ENCODE data around the gene SLAMF9. TPM values are rescaled to one million over a fixed set of nuclear protein-coding genes. Genes with fewer than 3 reads are reported as not detected.

SLAMF9 gene
- total and polyA plus RNA-seq, 2 donors = not detected

DNA sequence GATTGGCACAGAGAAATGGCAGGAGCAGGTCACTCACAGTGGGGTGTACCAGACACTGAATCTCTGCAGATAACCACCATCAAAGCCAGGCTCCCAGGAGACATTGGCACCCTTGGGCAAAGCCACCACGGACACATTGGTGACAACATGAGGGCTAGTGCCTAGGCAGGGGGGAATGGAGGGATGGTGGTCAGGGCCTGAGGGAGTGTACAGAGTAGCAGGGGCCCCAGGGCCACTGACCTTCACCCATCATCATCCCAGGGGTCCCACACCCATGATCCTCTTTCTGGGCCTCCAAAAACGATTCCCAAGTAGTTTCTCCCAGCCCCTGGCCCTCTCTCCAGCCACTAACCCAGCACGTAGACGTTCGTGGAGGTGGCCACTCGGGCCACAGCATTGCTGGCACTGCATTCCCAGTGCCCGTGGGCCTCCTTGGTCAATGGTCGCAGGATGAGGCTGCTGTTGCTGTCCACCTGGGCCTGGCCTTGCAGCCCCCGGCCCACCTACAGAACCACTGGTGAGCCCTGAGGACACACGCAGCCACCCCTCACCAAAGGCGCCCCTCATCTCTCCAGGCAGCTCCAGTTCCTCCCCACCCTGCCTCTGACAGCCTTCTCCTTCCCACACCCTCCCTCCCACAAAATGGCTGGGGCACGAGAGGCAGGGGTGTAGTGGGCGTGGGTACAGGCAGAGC is 22.8 kb downstream of the SLAMF9 start:
- WGBS = 90% methylated on average over 13 of the region's 13 CpGs

DNA sequence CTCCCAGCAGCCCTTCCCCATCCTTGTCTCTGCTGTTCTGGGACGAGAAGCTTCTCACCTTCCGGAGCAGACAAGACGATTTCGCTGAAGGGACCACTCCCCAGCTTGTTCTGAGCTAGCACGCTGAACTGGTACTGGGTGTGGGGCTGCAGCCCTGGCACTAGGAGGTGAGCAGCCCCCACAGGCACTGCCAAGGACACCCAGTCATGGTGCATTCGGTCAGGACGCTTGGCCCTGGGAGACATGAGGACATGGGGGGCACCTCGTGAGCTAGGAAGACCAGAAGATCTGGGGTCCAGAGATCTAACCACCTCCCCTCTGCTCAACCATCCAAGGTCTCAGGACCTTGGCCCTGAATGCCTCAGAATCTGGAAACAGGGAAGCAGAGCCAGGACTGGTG is 23.4 kb downstream of the SLAMF9 start:
- Histone ChIP-seq H3K36me3 (ENCODE audit: insufficient read depth) (no peaks in the 10 kb centered on the region), H3K4me1 (ENCODE audit: insufficient read depth) (no peaks in the 10 kb centered on the region), H3K27ac (ENCODE audit: low read depth) (no peak overlapping the region), H3K4me3 (ENCODE audit: low read depth, low read length) (no peak overlapping the region)
- DNase-seq (ENCODE audit: extremely low spot score) = no peak
- 94% methylated on average over 8 of the region's 8 CpGs for WGBS

More for the DNA sequence above, 22.8 kb downstream of the SLAMF9 start:
- DNase-seq (ENCODE audit: extremely low spot score) = no peak
- Histone ChIP-seq H3K4me1 (ENCODE audit: insufficient read depth) (no peaks in the 10 kb centered on the region), H3K27ac (ENCODE audit: low read depth) (no peak overlapping the region), H3K36me3 (ENCODE audit: insufficient read depth) (no peaks in the 10 kb centered on the region), H3K4me3 (ENCODE audit: low read depth, low read length) (no peak overlapping the region)

DNA sequence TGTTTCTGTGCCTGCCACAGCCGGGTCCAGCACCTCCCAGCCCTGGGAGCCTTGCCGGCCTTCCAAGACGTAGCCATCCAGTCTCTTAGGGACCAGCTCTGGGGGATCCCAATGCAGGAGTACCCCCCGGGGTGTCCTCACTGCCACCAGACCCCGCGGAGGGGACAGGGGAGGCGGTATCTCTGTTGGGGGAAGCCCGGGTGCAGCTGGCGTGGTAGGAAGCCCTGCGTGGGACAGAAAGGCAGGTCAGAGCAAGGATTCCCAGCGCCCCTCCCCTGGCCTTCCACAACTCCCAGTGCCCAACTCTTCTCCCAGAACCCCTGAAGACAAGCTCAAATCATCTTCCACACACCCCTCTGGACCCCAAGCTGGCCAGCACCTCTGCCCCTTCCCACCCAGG is 23.8 kb downstream of the SLAMF9 start:
- Histone ChIP-seq H3K36me3 (ENCODE audit: insufficient read depth) (no peaks in the 10 kb centered on the region), H3K4me3 (ENCODE audit: low read depth, low read length) (no peak overlapping the region), H3K4me1 (ENCODE audit: insufficient read depth) (no peaks in the 10 kb centered on the region), H3K27ac (ENCODE audit: low read depth) (no peak overlapping the region)
- WGBS = 95% methylated on average over 11 of the region's 11 CpGs
- no peak for DNase-seq (ENCODE audit: extremely low spot score)

DNA sequence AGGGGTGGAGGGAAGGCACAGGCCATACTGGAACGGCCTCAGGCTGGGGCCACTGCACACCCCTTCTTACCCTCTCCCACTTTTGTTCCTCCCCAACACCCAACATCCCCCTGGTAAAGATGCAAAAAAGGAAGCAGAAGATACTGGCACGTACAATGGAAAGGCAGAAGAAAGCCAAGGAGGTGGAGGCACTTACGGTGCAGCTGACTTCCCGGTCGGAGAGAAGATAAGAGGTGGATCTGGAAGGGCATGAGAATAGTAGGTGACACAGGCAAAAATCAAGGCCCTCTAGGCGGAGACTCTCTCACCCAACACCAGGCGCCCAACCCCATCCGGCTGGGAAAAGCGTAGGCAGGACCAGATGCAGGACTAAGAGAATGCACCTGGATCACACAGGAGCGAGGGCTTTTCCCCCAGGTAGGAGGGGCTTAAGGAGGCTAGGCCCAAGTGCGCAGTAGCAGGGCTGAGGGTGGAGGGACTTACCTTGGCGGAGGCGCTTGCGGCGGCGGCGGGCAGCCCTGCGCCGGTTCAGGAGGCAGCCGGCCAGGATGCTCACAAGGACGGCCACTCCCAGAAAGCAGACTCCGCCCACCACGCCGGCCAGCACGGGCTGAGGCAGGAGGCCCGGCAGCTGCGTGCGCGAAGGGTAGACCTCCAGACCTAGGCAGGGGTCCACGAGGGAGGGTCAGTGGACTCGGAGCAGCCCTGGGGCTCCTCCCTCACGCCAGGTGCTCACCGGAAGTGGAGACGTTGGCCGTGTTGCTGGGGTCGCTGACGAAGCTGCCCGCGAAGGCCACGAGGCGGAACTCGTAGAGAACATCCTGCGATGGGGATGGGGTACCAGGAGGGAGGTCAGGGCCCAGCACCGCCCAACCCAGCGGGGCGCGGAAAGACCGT is 24.6 kb downstream of the SLAMF9 start:
- no peak for DNase-seq (ENCODE audit: extremely low spot score)
- H3K27ac ChIP-seq (ENCODE audit: low read depth) = no peak overlapping the region
- 85% methylated on average over 48 of the region's 48 CpGs for WGBS
- no peaks in the 10 kb centered on the region for H3K4me1 ChIP-seq (ENCODE audit: insufficient read depth)
- no peak overlapping the region for H3K4me3 ChIP-seq (ENCODE audit: low read depth, low read length)
- no peaks in the 10 kb centered on the region for H3K36me3 ChIP-seq (ENCODE audit: insufficient read depth)

DNA sequence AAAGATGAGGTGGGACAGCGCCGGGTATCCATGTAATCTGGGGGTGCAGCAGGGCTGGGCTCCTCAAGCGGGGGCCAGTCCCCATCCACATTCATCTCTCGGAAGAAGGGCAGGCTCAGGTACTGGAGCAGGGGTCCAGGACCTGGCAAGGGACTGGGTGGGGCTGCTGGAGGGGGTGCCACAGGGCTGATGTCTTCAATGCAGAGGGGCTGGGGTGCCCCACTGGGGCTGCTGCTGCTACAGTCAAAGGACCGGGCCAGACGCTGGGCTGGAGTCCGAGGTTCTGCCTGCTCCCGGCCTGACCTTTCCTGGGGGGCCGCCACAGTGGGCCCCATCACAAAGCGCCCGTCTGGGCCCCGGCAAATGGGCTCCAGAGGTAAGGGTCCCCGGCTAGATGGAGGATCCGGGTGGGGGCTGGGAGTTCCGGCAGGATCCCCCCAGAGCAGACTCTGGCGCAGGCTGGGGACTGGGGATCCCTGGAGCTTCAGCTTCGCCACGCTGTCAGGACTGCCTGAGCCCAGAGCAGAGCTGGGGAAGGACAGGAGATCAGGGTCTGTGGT is 25.5 kb downstream of the SLAMF9 start:
- no peaks in the 10 kb centered on the region for H3K36me3 ChIP-seq (ENCODE audit: insufficient read depth)
- no peaks in the 10 kb centered on the region for H3K4me1 ChIP-seq (ENCODE audit: insufficient read depth)
- 95% methylated on average over 18 of the region's 18 CpGs for WGBS
- no peak for DNase-seq (ENCODE audit: extremely low spot score)
- H3K4me3 ChIP-seq (ENCODE audit: low read depth, low read length) = no peak overlapping the region
- no peak overlapping the region for H3K27ac ChIP-seq (ENCODE audit: low read depth)

DNA sequence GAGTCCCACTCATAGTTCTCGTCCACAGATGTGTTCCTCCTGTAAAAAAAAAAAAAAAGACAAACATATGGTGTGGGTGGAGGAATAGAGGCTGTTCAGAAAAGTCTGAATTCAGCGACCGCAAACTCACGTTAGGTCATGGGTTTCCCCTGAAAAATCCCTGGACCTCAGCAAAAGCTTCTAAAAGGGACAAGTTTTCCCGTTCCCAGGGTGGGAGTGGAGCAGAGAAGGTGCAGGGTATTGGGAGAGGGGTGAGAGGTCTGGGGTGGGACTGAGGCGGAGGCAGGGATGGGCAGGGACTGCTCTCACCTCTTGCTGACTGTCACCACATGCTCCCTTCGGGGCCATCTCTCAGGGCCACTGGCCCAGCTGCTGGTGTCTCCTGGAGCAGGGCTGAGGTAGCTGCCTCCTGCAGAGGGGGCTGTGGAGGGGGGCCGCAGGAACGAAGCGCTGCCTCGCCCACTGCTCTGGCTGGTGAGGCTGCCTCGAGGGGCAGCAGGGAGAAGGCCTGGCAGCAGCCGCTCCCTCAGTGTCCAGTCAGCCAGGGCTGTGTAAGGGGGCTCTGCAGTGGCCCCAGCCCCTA is 26.1 kb downstream of the SLAMF9 start:
- no peaks in the 10 kb centered on the region for H3K36me3 ChIP-seq (ENCODE audit: insufficient read depth)
- WGBS = 83% methylated on average over 13 of the region's 13 CpGs
- H3K27ac ChIP-seq (ENCODE audit: low read depth) = no peak overlapping the region

DNA sequence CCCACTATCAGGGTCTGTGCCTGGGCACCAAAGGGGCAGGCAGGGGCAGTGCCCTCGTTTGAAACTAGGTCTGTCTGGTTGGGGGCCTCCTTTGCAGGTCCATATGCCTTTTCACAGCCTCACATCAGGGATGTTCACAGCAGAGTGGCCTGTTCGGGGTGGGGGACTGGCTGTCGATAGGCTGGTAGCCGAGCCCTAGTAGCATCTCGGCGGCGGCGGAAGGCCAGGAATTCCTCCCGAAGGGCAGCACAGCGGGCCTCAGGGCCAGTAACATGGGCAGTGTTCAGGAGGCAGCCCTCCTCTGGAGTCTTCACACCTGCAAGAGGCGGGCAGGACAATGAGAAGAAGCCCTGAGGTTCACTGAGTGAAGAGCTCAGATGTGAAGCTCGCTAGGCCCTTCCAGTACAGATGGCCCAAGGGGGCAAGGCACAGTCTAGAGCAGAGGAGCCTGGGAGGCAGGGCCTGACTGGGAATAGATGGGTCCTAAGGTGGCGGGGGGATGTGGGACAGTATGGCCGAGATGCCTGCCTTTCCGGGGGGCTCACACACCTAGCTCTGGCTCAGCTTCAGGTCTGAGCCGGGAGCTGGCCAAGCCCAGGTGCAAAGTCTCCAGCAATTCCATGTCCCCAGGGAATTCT is 26.7 kb downstream of the SLAMF9 start:
- DNase-seq (ENCODE audit: extremely low spot score) = no peak
- Histone ChIP-seq H3K36me3 (ENCODE audit: insufficient read depth) (no peaks in the 10 kb centered on the region), H3K4me1 (ENCODE audit: insufficient read depth) (peaks cover 3% of the 10 kb centered on the region), H3K27ac (ENCODE audit: low read depth) (no peak overlapping the region), H3K4me3 (ENCODE audit: low read depth, low read length) (no peak overlapping the region)
- 91% methylated on average over 16 of the region's 16 CpGs for WGBS

More for the DNA sequence above, 26.1 kb downstream of the SLAMF9 start:
- Histone ChIP-seq H3K4me1 (ENCODE audit: insufficient read depth) (peaks cover 2% of the 10 kb centered on the region), H3K4me3 (ENCODE audit: low read depth, low read length) (no peak overlapping the region)
- no peak for DNase-seq (ENCODE audit: extremely low spot score)

DNA sequence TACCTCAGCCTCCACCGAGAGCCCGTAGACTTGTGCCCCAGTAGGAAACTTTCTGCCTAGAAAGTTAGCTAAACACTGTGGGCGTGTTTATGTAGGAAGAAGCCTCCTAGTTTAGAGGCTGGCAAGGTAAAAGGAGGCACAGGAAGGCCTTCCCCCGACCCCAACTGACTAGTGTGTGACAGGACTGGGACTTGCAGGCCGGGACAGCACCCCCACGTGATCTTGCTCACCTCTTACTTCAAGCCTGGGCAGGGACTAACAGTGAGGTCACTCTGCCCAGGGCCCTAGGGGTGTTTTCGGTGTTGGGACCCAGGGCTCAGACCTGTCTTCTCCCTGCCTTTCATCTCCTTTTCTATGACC is 28.3 kb downstream of the SLAMF9 start:
- Histone ChIP-seq H3K27ac (ENCODE audit: low read depth) (peak overlapping the region; percentile 95), H3K36me3 (ENCODE audit: insufficient read depth) (no peaks in the 10 kb centered on the region), H3K4me1 (ENCODE audit: insufficient read depth) (peaks cover 3% of the 10 kb centered on the region), H3K4me3 (ENCODE audit: low read depth, low read length) (peak overlapping the region; percentile 55)
- no peak for DNase-seq (ENCODE audit: extremely low spot score)
- 5% methylated on average over 7 of the region's 7 CpGs for WGBS

DNA sequence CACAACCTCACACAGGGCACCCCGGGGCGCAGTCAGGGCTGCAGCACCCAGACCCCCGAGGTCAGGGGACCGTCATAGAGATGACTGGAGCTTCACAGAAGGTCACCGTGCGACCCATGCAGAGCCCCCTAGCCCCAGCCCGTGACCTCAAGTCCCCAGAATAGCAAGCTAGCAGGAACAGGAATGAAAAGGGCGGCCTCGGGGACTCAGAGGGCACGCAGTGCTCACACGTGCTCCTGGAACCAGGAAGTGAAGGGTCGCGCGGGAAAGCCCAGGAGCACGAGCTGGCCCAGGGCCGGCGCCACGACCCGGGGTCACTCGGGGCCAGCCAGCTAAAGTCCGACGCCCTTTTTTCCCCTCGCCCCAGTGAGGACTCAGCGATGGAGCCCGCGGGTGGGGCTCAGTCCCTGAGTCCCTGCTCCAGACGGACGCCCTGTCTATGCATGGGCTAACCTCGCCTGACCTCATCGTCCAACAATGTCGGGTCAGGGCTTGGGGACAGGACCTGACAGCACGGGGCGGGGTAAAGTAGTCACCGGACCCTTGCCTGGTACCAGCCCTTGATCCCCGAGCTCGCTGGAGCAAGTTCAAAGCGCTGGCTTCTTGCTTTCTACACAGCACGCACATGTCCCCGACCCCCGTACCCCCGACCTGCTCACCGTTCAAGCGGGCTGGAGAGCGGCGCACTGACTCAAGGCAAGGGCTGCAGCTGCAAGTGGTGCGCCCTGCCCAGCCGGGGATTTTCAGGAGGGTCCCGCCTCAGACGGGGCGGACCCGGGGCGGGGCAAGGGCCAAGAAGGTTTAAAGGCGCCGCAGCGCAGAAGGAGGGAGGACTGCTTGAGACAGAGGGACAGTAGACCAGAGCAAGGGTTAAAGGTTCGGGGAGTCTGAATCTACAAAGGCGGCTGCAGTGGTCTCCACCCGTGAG is 29.0 kb downstream of the SLAMF9 start, which contains the start of gene TAGLN2:
Gene TAGLN2, minus strand, starts transcription at position 717 of the 928 bp plus-strand sequence. CDS start 4,998 bp downstream, outside the sequence.
- peak within 1 kb of the TSS; percentile 55 for H3K4me3 ChIP-seq (ENCODE audit: low read depth, low read length)
- WGBS = under 1% methylated on average over 58 of the region's 58 CpGs
- peaks cover 3% of the 10 kb centered on the region for H3K4me1 ChIP-seq (ENCODE audit: insufficient read depth)
- H3K27ac ChIP-seq (ENCODE audit: low read depth) = peak within 1 kb of the TSS; percentile 95
- DNase-seq (ENCODE audit: extremely low spot score) = peak; percentile 78
- H3K36me3 ChIP-seq (ENCODE audit: insufficient read depth) = no peaks in the 10 kb centered on the region

DNA sequence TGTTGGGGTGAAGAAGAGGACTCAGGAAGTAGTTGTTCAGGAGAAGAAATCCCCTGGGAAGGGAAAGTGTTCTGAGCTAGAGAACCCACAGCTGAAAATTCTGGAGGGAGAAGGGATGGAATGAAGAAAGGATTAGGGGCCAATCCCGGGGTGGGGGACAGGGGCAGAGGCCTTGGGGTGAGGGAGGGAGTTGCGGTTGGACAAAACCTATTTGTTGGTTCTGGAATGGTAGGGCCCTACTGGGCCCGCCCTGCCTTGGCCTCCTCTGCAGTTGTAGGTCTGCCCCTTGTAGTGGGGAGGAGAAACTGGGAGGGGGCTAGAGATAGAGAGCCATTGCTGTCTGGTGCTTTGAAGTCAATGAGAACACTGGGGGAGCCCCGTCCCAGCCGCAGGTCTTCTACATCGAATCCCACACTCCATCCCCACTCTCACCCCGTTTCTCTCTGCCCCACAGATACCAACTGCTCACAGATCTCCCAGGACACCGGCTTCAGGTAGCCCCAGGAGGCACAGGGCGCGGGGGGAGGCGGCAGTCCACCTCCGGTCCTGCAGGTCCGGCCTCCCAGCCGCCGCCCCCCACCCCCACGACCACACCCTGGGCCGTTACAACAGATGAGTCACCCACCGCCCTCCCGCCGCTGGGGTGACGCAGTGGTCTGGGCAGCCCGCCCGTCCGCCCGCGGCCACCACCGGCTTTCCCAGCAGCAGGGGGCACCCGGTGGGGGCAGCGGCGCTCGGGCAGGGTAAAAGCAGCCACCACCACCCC is 29.8 kb downstream of the SLAMF9 start:
- DNase-seq (ENCODE audit: extremely low spot score) = no peak
- Histone ChIP-seq H3K4me3 (ENCODE audit: low read depth, low read length) (peak overlapping the region; percentile 55), H3K36me3 (ENCODE audit: insufficient read depth) (no peaks in the 10 kb centered on the region), H3K27ac (ENCODE audit: low read depth) (peak overlapping the region; percentile 95), H3K4me1 (ENCODE audit: insufficient read depth) (peaks cover 3% of the 10 kb centered on the region)
- WGBS = under 1% methylated on average over 31 of the region's 31 CpGs

DNA sequence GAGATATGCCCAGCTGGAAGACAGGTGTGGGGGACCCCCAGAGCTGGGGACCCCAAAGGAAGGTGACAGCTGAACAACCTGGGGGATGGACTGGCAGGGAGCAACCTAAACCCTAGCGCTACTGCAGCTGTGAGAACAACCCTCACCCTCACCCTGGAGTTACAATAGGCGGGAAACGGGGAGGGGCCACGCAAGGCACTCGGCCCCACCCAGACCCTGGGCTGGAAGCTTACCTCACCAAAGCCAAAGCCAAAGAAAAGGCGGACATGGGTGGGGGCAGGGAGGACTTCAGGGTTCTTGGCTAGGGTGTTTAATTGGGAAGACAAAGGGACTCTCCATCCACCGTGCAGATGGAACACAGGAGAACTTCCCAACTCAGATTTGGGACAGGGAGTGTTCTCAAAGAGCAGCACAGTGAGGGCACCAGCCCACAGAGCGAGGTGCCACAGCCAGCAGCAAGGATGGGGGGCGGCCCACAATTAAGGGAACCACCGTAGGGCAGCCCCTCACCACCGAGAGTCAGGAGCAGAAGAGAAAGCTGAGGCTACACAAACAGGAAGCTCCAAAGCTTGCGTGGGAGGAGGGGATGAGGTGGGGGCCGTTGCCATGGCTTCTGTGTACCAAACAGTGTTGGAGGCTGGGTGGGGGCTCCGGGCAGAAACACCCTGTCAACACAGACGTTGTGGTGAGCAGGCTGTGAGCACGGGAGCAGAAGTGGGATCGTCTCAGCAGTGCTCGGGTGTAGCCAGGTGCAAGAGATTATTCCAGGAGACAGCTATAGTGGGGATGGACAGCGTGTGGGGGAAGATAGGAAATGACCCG is 30.6 kb downstream of the SLAMF9 start:
- 3% methylated on average over 20 of the region's 20 CpGs for WGBS
- H3K36me3 ChIP-seq (ENCODE audit: insufficient read depth) = peaks cover 3% of the 10 kb centered on the region
- H3K27ac ChIP-seq (ENCODE audit: low read depth) = peak overlapping the region; percentile 95
- H3K4me1 ChIP-seq (ENCODE audit: insufficient read depth) = peaks cover 3% of the 10 kb centered on the region
- DNase-seq (ENCODE audit: extremely low spot score) = no peak
- H3K4me3 ChIP-seq (ENCODE audit: low read depth, low read length) = peak overlapping the region; percentile 55
